SU-DHL-6 (cell line): ENCODE results near the gene EML1.

Source experiments
- EZH2phosphoT487 ChIP-seq: fragments of 200-600 bp; sonication (generic), shearing (Covaris generic); conservative IDR thresholded peaks from 2 replicates; pipeline ENCODE4 v1.6.1; 2018; ENCODE audit warnings: mild to moderate bottlenecking, antibody characterized with exemption, low read length, moderate library complexity, mixed read lengths
- TF ChIP-seq, protein P1 (sequence below): fragments of 200-600 bp; sonication (generic); IDR thresholded peaks from one replicate; pipeline ENCODE4 v1.5.1; 2017; ENCODE audit warnings: antibody characterized with exemption, mild to moderate bottlenecking, low read length, moderate library complexity; ENCODE audit not compliant: insufficient read depth, poor library complexity, severe bottlenecking

DNA sequence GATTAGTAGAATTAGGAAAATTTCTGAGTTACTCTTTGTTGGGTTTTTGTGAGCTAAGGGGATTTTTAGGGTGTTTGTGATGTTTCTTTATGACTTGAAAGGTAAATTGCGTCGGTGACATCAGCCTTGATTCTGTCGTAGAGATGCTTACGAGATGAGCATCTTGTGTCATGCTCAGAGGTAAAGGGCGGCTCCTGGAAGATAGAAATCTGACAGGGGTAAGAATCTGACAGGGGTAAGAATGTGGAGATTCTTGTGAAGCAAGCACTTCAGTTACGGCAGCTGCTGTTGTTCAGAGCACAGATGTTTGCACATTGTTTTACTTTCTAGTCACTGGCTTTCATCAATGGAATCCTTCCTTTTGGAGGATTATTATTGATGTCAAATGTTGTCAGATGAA lies 22.5 kb downstream of the EML1 start:
- no peak for TF ChIP-seq EZH2phosphoT487
- TF ChIP-seq, protein P1, sequence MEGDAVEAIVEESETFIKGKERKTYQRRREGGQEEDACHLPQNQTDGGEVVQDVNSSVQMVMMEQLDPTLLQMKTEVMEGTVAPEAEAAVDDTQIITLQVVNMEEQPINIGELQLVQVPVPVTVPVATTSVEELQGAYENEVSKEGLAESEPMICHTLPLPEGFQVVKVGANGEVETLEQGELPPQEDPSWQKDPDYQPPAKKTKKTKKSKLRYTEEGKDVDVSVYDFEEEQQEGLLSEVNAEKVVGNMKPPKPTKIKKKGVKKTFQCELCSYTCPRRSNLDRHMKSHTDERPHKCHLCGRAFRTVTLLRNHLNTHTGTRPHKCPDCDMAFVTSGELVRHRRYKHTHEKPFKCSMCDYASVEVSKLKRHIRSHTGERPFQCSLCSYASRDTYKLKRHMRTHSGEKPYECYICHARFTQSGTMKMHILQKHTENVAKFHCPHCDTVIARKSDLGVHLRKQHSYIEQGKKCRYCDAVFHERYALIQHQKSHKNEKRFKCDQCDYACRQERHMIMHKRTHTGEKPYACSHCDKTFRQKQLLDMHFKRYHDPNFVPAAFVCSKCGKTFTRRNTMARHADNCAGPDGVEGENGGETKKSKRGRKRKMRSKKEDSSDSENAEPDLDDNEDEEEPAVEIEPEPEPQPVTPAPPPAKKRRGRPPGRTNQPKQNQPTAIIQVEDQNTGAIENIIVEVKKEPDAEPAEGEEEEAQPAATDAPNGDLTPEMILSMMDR: no peak
